ENCODE measurements around the gene GLS2.

GRCh38 chr12:56476143-56476542 is 11.8 kb downstream of the GLS2 start:
- TF ChIP-seq CTCF (IDR thresholded peaks at IDR 0.05) (no peak), POLR2A (IDR thresholded peaks at IDR 0.05) (no peak)

Measured in adrenal gland (tissue), 5 donors.